H1 (cell line): ENCODE measurements around the gene RETSAT.

Experiments used
- CBX5 ChIP-seq: fragments of 300-800, 300-1000 bp; sonication (generic); IDR thresholded peaks from 2 replicates; pipeline ENCODE4 v1.7.1; 2016; ENCODE audit warnings: antibody characterized with exemption, low read length, low read depth
- CHD2 ChIP-seq: IDR thresholded peaks from 2 replicates; pipeline ENCODE4 v1.6.1; 2012; ENCODE audit warnings: low read length, improper control_type of control experiment
- EGR1 ChIP-seq: IDR thresholded peaks from 2 replicates; pipeline ENCODE4 v1.6.1; 2011; ENCODE audit warnings: low read depth, low read length, borderline replicate concordance
- JUN ChIP-seq: IDR thresholded peaks from 2 replicates; pipeline ENCODE4 v1.6.1; 2011; ENCODE audit warnings: low read depth, mild to moderate bottlenecking, improper control_type of control experiment, low read length
- ZNF274 ChIP-seq: IDR thresholded peaks from 2 replicates; pipeline ENCODE4 v1.7.0; 2012; ENCODE audit warnings: low read length, borderline replicate concordance; ENCODE audit errors: extremely low read depth

- TF ChIP-seq CHD2 (no peak), JUN (no peak), ZNF274 (no peak), EGR1 (no peak), CBX5 (no peak)
Measured at GRCh38 chr2:85367180-85367579, 12.9 kb upstream of the RETSAT start.
